IPS DF 6.9 (cell line): Measurements from ENCODE around the gene AOX1.
A peak's percentile ranks its signal among the peaks of the same experiment; 100 is the strongest.
"Not testable (repeated sequence)": the region's sequence is repeated elsewhere in the genome, so short reads cannot be mapped to it uniquely, and the experiment has no call there.

Source experiments
- DNase-seq: peaks from one replicate; pipeline ENCODE4 v3.0.0-alpha.2; 2013; ENCODE audit warnings: low read depth, low spot score
- H3K27ac ChIP-seq: one replicate; pipeline ENCODE4 v1.5.1; 2013; ENCODE audit warnings: low read length, control low read depth
- H3K27me3 ChIP-seq: 2 replicates; pipeline ENCODE4 v1.6.1; 2013; ENCODE audit warnings: mild to moderate bottlenecking, low read length; ENCODE audit not compliant: control insufficient read depth, insufficient read depth
- H3K36me3 ChIP-seq: 2 replicates; pipeline ENCODE4 v1.6.1; 2013; ENCODE audit warnings: low read length; ENCODE audit not compliant: control insufficient read depth, insufficient read depth
- H3K4me1 ChIP-seq: 2 replicates; pipeline ENCODE4 v1.6.1; 2013; ENCODE audit warnings: low read length; ENCODE audit not compliant: control insufficient read depth, insufficient read depth
- H3K4me3 ChIP-seq: 2 replicates; pipeline ENCODE4 v1.5.1; 2013; ENCODE audit warnings: mild to moderate bottlenecking, low read length
- H3K9me3 ChIP-seq: 2 replicates; pipeline ENCODE4 v1.6.1; 2013; ENCODE audit warnings: low read length, inconsistent platforms; ENCODE audit not compliant: control insufficient read depth, insufficient read depth
- WGBS: extraction: QIAGEN DNeasy Blood & Tissue Kit; methylation state at CpG from one replicate; pipeline ENCODE4 v1.1.7; 2013; ENCODE audit warnings: mixed read lengths, missing lambda C conversion rate; ENCODE audit not compliant: insufficient read length, insufficient coverage; 5-methylcytosine and 5-hydroxymethylcytosine counted together

The AOX1 gene

GRCh38 chr2:200585730-200586643 is at the start of gene AOX1:
Gene AOX1 (plus strand): TSS chr2:200586014. CDS start chr2:200586109, 95 bp downstream.
- Histone ChIP-seq H3K27ac (no peak within 1 kb of the TSS), H3K27me3 (no peaks in the 10 kb centered on the region; the same call in 1 of the 2 replicates), H3K36me3 (no peaks in the 10 kb centered on the region), H3K4me3 (peak within 1 kb of the TSS; percentile 56; the same call in 1 of the 2 replicates), H3K9me3 (no peaks in the 10 kb centered on the region), H3K4me1 (no peaks in the 10 kb centered on the region)
- peak; percentile 45 for DNase-seq
- no CpG with 5 or more reads among the region's 62 CpGs for WGBS

GRCh38 chr2:200538139-200538538 is 47.7 kb upstream of the AOX1 start:
- no peak for DNase-seq
- WGBS, result no CpG with 5 or more reads among the region's 1 CpG

GRCh38 chr2:200540793-200541192 is 45.0 kb upstream of the AOX1 start:
- H3K27me3 ChIP-seq, result no peaks in the 10 kb centered on the region
- H3K36me3 ChIP-seq, result no peaks in the 10 kb centered on the region; the same call in 1 of the 2 replicates
- DNase-seq, result no peak
- no peak overlapping the region for H3K4me3 ChIP-seq
- no peak overlapping the region for H3K27ac ChIP-seq
- H3K4me1 ChIP-seq, result no peaks in the 10 kb centered on the region
- no peaks in the 10 kb centered on the region for H3K9me3 ChIP-seq

More at GRCh38 chr2:200538139-200538538, 47.7 kb upstream of the AOX1 start:
- H3K27me3 ChIP-seq, result no peaks in the 10 kb centered on the region
- no peaks in the 10 kb centered on the region for H3K36me3 ChIP-seq
- H3K9me3 ChIP-seq, result no peaks in the 10 kb centered on the region
- no peaks in the 10 kb centered on the region for H3K4me1 ChIP-seq
- H3K4me3 ChIP-seq, result no peak overlapping the region
- no peak overlapping the region for H3K27ac ChIP-seq

GRCh38 chr2:200566596-200566995 is 19.2 kb upstream of the AOX1 start:
- not testable (repeated sequence) for H3K36me3 ChIP-seq, DNase-seq, H3K4me1 ChIP-seq, H3K27ac ChIP-seq, H3K9me3 ChIP-seq, H3K27me3 ChIP-seq, H3K4me3 ChIP-seq
- WGBS, result no CpG with 5 or more reads among the region's 12 CpGs

GRCh38 chr2:200567932-200568331 is 17.9 kb upstream of the AOX1 start:
- Histone ChIP-seq H3K27ac (no peak overlapping the region), H3K9me3 (no peaks in the 10 kb centered on the region), H3K36me3 (peaks cover 2% of the 10 kb centered on the region; the same call in 1 of the 2 replicates), H3K4me1 (no peaks in the 10 kb centered on the region), H3K27me3 (no peaks in the 10 kb centered on the region), H3K4me3 (no peak overlapping the region)
- no CpG with 5 or more reads among the region's 3 CpGs for WGBS
- no peak for DNase-seq

GRCh38 chr2:200575957-200576356 is 9.9 kb upstream of the AOX1 start:
- no peak overlapping the region for H3K4me3 ChIP-seq
- H3K27ac ChIP-seq, result no peak overlapping the region
- no peak for DNase-seq
- no CpG with 5 or more reads among the region's 2 CpGs for WGBS
- H3K36me3 ChIP-seq, result peaks cover 2% of the 10 kb centered on the region; the same call in 1 of the 2 replicates
- H3K9me3 ChIP-seq, result no peaks in the 10 kb centered on the region
- no peaks in the 10 kb centered on the region for H3K27me3 ChIP-seq
- no peaks in the 10 kb centered on the region for H3K4me1 ChIP-seq

- Histone ChIP-seq H3K27ac (no peak overlapping the region), H3K4me3 (no peak overlapping the region), H3K4me1 (no peaks in the 10 kb centered on the region), H3K9me3 (no peaks in the 10 kb centered on the region), H3K36me3 (no peaks in the 10 kb centered on the region), H3K27me3 (no peaks in the 10 kb centered on the region)
- no peak for DNase-seq
- WGBS, result no CpG with 5 or more reads among the region's 3 CpGs
Measured at GRCh38 chr2:200577027-200577426, 8.8 kb upstream of the AOX1 start.

- H3K27me3 ChIP-seq, result no peaks in the 10 kb centered on the region
- WGBS, result no CpG with 5 or more reads among the region's 1 CpG
- no peaks in the 10 kb centered on the region for H3K36me3 ChIP-seq
- no peak overlapping the region for H3K27ac ChIP-seq
- no peaks in the 10 kb centered on the region for H3K4me1 ChIP-seq
- H3K4me3 ChIP-seq, result no peak overlapping the region
- no peaks in the 10 kb centered on the region for H3K9me3 ChIP-seq
- no peak for DNase-seq
Measured at GRCh38 chr2:200578778-200579177, 7.0 kb upstream of the AOX1 start.

- Histone ChIP-seq H3K4me1 (no peaks in the 10 kb centered on the region), H3K4me3 (no peak overlapping the region), H3K36me3 (no peaks in the 10 kb centered on the region), H3K27ac (no peak overlapping the region), H3K9me3 (no peaks in the 10 kb centered on the region), H3K27me3 (no peaks in the 10 kb centered on the region; the same call in 1 of the 2 replicates)
- DNase-seq, result no peak
- 100% methylated on average over 2 of the region's 3 CpGs for WGBS
Measured at GRCh38 chr2:200584639-200585038, 1.2 kb upstream of the AOX1 start.

- Histone ChIP-seq H3K9me3 (no peaks in the 10 kb centered on the region), H3K27ac (no peak overlapping the region), H3K27me3 (no peaks in the 10 kb centered on the region; the same call in 1 of the 2 replicates), H3K36me3 (no peaks in the 10 kb centered on the region), H3K4me3 (peak overlapping the region; percentile 56; the same call in 1 of the 2 replicates), H3K4me1 (no peaks in the 10 kb centered on the region)
- no peak for DNase-seq
- WGBS, result no CpG with 5 or more reads among the region's 2 CpGs
Measured at GRCh38 chr2:200585340-200585729, 479 bp upstream of the AOX1 start.

- WGBS, result no CpG with 5 or more reads among the region's 9 CpGs
Measured at GRCh38 chr2:200586644-200586975, 796 bp downstream of the AOX1 start.

More at GRCh38 chr2:200586644-200586975, 796 bp downstream of the AOX1 start:
- Histone ChIP-seq H3K27me3 (no peaks in the 10 kb centered on the region; the same call in 1 of the 2 replicates), H3K4me1 (no peaks in the 10 kb centered on the region), H3K4me3 (peak overlapping the region; percentile 56; the same call in 1 of the 2 replicates), H3K36me3 (no peaks in the 10 kb centered on the region), H3K27ac (no peak overlapping the region), H3K9me3 (no peaks in the 10 kb centered on the region)
- no peak for DNase-seq
